ENCODE results near the gene PLPP7.

GRCh38 chr9:131281119-131281965 is 8.2 kb upstream of the PLPP7 start:
- TF ChIP-seq CTCF (IDR thresholded peaks at IDR 0.05; ENCODE audit: low read depth, low read length, missing input control) (no peak), ATF3 (IDR thresholded peaks at IDR 0.05) (no peak), TAF1 (conservative IDR thresholded peaks at IDR 0.05) (no peak), SP1 (IDR thresholded peaks at IDR 0.05) (no peak), REST (IDR thresholded peaks at IDR 0.05) (no peak)

All from liver (tissue), 3 donors.